GM18505 (cell line): ENCODE data around the gene PFKFB2.

ENCODE experiments used
- ATAC-seq: cut with Tn5 transposase; IDR thresholded peaks from one replicate; pipeline ENCODE4 v1.9.1; 2021; ENCODE audit not compliant: unreplicated experiment
- POLR2A ChIP-seq: IDR thresholded peaks from 4 replicates; pipeline ENCODE4 v1.6.1; 2011; ENCODE audit warnings: borderline replicate concordance; ENCODE audit not compliant: insufficient read depth, insufficient read length; ENCODE audit errors: extremely low read depth

PFKFB2 gene

DNA sequence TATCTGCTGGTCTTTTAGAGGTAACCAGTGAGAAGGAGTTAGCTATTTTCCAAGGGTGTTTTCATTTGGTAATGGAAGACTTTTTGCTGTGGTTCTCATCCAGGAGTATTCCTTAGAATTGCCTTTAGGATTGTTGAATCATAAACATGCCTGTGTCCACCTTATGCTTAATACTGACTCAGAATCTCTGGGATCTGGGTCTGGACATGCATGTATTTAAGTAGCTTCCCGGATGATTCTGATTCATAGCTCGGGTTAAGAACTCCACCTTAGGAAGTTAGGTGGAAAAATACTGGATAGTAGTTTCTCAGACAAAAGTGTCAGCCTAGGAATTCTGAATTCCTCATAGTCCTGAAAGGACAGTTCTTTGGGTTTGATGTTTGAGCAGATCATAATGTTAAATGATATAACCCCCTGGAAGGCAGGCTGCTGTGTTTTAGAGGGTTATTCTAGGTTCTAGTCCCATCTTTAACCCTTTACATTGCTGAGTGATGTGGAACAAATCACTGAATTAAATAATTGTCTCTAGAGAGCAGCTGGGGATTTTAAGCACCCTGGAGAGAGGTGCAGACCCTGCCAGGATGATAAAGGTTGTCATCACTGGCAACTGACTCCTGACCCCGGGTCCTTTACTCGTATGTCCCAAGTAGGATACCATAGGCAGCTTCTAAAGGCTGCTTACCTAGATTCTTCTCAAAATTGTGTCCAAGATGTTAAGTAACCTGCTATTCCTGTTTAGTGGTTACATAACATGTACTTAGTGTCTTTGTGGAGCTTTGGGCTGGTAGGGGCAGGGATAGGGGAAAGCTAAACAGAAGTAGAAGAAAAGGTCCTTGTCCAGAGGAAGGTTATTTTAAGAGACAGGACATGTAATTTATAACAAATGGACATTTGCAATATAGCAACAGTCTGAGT is 21.1 kb downstream of the PFKFB2 start:
- no peak for TF ChIP-seq POLR2A
- ATAC-seq, result no peak

DNA sequence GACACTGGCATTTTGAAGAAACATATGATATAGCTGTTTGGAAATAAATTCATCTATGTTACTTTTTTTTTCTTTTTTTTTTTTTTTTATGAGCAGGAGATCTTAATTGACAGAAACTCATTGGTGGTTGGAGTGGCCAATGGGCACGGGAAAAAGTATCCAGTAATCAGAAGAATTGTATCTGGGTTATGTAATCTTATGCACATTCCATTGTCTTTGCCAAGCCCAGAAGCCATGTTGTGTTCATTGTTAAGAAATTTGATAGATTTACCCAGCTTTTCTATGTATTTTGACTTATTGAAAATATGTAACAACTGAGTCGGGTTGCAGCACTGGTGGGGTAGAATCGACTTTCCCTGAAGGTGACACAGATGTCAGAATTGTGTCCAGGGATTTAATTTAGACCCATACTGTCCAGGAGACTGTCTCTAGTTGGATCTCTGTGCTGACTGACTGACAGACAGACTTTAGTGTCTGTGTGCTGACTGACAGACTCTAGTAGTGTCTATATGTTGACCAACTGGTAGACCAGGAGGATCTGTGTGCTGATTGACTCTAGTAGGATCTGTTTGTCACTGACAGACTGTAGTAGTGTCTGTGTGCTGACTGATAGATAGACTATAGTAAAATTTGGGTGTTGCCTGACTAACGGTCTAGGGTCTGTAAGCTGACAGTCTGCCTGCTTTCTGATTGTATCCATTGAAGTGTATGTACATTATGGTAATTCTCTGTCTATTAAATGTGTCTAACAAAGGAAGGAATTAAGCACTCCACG is 23.3 kb downstream of the PFKFB2 start:
- ATAC-seq, result no peak

DNA sequence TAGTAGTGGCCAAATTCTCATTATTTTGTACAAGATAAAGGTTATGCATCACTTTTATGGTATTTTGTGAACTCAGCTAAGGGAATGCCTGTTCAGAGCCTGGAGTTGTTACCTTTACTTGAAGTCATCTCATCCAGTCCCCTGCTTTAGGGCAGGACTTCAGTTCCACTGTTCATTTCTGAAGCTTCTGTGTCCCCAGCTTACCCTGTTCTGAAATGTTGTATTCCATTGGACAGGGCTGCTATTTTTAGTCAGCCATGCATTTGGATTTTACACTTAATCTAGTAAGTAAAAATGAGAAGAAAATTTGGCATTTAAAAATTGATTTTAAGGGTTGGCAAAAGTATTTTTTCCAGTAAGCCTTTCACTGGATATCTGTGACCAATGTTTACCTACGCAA is 23.9 kb downstream of the PFKFB2 start:
- no peak for TF ChIP-seq POLR2A
- no peak for ATAC-seq

More for the DNA sequence above, 23.3 kb downstream of the PFKFB2 start:
- TF ChIP-seq POLR2A, result no peak

DNA sequence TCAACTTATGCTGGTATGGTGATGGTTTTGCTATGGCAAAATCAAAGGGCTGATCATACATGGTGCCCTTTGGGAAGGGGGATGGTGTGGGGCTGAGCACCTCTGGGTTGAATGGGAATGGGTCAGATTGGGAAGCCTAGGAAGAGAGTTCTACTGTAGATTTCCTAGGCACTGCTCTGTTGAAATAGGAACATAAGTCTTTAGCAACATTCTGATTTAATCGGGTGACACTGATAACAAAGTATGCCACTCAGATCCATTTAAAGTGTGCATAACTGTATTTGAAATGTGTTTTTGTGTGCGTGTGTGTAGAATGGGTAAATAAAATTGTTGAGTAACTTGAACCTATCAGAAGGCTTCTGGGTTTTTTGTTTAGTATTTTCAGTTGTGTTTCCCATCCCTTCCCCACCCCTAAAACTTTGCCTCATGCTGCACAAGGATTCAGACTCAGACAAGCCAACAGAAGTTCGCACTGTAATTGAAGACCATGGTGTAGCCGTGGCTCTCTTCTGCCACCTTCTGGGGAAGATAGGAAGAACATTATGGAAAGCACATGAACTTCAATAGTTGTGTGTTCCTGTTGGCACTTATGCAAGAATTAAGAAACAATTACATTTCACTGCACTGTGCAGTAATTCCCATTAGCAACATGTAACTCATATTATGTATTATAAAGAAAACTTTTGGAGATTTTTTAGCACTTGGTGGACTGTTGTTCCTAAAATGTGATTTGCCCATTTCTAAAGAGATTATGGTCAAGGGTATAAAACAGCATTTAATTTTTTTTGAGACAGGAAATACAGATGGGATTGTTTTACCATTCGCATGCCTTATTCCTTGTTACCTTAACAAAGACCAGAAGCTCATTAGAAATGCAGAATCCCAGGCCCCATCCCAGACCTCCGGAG is 24.6 kb downstream of the PFKFB2 start:
- no peak for ATAC-seq
- no peak for TF ChIP-seq POLR2A

DNA sequence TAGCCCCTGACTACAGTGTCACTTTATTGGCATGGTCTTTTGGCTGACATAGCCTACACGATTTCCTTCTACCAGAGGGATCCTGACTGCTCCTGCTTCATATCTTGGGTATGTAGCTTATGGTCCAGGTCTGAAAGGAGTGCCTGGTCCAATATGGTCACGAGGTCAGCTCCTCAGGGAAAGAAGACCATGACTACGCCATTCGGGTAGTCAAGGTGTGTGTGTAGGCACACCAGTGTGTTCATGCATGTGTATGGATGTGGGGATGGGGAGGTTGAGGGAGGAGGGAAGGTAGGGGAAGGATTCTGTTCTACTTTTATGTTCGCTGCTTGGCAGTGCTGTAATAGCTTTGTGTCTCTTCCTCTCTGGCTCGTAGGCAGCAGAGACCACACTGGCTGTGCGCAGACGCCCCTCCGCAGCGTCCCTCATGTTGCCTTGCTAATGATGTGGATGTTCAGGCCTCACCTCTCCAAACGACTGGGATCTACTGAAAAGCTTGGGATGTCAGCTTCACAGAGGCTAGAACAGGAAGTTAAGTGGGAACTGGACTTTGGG is 25.6 kb downstream of the PFKFB2 start:
- ATAC-seq, result no peak
- no peak for TF ChIP-seq POLR2A

DNA sequence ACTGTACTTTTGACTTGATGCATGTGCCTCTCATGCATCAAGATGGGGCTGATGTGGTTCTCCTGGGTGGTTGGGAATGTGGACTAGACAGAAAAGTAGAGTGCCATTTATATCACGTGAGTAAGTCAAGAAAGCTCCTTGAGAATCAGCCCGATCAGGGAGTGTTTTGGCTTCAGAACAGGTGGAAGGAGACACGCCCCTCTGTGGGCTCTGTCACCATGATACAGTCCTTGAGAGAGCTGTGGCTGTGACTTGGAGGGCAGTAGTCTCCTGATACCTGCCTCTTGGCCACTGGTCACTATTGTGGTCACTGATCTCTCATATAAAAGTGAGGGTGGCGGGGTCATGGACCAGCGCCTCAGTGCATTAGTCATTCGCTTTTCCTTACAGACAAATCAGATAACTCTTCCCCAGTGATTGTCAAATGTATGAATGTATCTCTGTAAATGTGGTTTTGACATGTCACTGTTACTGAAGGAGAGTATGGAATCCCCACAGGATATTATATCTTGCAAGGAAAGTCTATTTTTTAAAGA is 26.7 kb downstream of the PFKFB2 start:
- no peak for ATAC-seq
- no peak for TF ChIP-seq POLR2A

DNA sequence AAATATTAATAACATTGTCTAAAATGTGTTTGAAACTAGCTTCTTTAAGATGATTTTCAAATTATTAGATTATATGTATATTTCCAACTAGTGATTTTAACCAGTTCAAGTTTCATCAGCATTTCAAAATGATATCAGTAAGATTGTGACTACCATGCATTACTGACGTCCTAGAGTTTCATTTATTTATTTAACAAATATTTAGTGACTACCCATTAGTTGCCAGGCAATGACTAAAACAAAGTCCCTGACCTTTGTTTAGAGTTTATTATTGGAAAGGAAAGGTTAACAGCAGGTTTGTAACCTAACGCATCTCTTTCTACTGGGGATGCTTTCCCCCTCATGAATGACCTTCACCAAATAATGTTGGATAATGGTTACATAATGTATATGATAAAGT is 28.0 kb downstream of the PFKFB2 start:
- no peak for ATAC-seq

DNA sequence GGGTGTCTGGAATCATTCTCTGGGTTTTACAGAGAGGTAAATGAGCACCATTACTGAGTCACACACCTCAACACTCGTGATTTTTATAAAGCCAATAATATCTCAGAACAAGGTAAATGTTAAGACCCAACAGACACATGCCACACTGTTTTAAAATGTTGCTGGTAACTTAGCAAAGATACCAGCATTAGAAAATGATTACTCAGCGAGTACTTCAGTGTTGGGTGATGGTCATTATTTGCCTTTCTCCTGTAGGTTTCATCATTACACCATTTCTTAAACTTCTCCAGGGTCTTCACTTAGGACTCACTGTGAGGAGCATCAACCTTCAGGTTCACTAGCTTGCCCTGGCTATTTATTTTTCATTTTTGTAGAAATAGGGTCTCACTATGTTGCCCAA is 28.7 kb downstream of the PFKFB2 start:
- no peak for TF ChIP-seq POLR2A
- no peak for ATAC-seq

More for the DNA sequence above, 28.0 kb downstream of the PFKFB2 start:
- no peak for TF ChIP-seq POLR2A

DNA sequence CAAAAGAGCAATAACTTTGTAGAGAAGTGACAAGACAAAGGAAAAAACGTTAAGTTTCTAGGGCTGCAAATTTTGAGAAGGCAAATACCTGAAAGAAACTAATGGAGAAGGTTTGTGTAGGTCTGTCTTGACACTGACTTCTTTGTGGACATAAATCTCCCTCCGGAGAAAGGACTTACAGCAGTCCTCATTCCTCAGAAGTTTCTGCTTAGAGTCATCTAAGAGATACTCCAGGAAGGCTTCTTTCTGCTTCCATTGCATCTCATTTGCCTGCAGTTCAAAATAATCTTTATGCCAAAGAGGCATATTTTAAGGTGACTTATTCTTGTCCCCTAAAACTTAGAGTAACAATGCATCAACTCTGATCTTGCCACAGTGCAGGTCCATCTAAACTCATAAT is 31.2 kb downstream of the PFKFB2 start:
- TF ChIP-seq POLR2A, result no peak
- no peak for ATAC-seq

DNA sequence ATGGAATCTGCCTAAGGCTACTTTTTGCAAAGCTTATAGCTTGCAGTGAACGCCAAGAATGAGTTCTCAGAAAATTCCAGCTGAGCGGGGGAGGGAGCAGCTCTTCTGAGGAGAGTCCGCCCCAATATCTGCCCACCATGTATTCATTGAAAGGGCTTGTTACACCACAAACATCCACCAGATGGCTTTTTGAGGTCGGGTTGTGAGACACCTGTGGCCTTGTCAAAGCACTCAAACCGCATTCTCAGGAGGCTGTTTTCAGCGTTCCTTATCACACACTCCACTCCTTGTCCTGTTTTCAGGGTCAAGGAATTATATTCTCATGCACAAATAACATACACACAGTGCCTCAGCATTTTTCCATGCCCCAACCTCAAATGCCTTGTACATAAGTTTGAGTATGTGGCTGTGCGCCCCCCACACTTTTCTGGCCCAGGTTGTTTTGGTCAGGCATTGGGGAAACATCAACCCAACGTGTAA is 31.7 kb downstream of the PFKFB2 start:
- ATAC-seq, result no peak
- no peak for TF ChIP-seq POLR2A

DNA sequence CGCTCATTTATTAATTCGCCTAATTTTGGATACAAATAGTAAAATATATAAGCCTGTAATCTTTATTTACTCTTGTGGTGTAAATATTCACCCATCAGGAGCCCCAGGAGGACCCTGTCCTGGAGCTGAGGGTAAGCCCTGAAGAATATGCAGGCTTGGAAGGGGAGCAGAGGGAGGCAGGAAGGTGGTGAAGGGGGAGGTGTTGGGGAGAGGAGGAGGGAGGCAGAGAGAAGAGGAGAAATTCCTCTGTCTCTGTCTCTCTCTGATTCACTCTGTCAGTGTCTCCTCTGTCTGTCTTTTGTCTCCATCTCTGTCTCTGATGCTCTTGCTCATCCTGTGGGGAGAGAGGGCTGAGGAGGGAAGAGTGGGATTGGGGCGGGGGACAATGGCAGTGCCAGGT is 32.8 kb downstream of the PFKFB2 start:
- no peak for TF ChIP-seq POLR2A
- ATAC-seq, result no peak

DNA sequence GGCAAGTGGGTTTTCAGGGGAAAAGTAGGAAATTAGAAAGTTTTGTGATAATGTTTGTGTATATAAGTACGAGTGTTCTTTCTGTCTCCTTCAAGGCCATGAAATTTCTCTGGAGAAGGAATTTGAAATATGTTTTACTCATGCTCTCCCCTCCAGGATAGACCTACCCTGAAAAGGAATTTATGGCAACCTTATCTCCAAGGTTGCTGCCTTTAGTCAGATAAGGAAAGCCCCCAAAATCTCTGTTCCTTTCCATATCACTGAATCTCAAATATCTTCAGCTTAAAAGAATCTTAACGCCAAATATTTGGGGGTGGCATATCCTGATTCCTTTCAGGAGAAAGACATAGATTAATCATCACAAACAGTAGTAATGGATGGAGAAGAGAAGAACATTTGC is 35.1 kb downstream of the PFKFB2 start:
- no peak for TF ChIP-seq POLR2A
- ATAC-seq, result no peak
